Measurements from ENCODE around the gene NDUFB7.

- TF ChIP-seq GATA3 (IDR thresholded peaks at IDR 0.05; ENCODE audit: low read depth, low read length) = no peak
- no peak for TF ChIP-seq GATA2 (IDR thresholded peaks at IDR 0.05; ENCODE audit: low read depth, low read length)
These were observed 42.2 kb upstream of the NDUFB7 start for GRCh38 chr19:14614099-14614412.

Measured in SH-SY5Y (cell line).